8988T (cell line): ENCODE data around the gene WNK2.
"Not testable (repeated sequence)": the region's sequence is repeated elsewhere in the genome, so short reads cannot be mapped to it uniquely, and the experiment has no call there.

Experiments used
- DNase-seq: peaks from one replicate; pipeline ENCODE4 v3.0.0; 2011

The WNK2 gene

DNA sequence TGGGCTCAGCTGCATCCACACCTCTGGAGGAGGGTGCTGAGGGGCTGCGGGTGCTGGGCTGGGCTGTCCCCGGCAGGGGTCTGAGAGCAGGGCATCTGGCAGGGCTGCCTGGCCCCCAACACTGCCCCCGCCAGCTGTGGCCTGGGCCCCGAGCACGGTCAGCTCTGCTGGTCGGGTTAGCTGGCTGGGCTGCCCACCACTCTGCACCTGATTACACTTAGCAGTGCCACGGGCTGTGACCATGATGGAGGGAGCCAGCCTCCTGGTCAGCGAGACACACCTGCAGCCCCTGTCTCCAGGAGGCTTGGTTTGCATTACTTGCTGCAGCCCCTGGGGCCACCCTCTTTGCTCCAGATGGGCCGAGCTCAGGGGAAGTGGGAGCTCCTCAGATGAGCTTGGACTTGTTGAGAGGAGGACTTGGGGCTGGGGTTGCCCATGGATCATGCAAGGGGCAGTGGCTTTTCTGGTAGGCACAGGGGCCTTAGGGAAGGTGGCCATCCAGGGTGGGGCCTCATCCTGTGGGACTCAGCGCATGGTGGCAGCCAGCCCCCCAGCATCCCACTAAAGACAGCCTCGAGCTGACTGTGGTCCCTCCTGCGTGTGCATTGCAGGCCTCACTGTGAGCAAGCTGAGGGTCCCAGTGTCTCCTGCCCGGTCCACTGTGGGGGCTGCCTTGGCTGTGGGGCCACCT is 135.5 kb downstream of the WNK2 start:
- DNase-seq, result no peak

DNA sequence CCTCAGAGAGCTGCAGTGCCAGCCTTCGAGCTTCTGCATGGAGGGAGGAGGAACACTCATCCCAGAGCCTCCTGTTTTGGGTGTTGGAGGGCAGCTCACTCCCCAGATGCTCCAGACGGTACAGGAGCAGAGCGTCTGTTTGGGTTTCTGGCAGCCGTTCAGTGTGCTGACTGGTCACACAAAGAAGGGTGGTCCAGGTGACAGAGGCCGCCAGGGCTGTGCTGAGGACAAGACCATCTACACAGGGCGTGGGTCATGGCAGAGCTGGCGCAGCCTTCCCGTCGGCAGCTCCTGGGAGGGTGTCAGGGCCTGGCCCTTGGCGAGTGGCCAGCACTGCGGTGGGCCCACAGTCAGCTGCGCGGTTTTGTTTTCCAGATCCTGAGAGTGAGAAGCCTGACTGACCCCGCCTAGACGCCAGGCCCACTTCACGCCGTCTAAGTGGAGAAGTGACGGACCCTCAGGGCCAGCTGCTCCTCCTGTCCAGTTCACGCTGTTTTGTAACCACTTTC is 136.1 kb downstream of the WNK2 start:
- no peak for DNase-seq

DNA sequence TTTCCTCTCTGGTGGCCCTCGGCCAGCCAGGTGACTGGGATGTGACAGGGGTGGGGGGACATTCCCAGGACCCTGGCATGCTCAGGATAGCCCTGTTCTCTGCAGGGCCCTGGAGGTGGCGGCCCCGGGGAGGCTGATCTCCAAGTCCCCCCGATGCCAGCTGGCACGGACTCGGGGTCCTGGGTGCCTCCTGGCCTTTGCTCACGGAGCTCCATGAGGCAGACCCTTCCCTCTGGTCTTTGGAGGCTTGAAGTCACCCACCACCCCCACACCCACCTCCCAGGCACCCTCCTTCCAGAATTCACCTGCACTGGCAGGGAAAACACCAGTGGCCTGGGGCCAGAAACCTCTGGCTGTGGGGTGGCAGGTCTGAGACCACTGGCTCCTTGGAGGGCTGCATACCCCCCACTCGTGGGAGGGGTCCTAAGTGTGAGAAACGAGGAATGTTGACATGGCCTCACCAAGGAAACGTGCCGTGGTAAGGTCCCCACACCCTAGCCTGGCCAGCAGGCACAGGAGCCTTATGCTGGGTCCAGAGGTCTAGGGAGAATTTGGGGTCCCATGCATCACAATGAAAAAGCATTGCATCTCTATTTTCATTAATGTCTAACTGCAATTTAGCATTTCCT is 136.8 kb downstream of the WNK2 start:
- no peak for DNase-seq

DNA sequence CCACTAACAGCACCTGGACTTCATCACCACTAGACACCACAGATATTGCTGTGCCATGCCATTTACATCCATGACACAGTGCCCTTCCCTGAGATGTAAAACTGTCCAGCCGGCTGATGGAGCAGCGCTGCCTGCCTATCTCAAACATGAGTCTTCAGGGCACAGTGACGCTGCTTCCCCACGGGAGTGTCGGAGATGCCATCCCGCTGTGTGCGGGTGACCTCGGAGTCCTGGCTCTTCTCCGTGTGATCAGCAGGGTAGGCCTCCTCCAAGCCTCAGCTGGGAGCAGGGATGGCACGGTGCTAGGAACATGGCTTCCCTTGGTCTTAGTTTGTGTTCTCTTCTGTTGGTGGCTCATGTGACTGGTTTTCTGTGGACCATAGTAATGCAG is 137.3 kb downstream of the WNK2 start:
- DNase-seq, result no peak

DNA sequence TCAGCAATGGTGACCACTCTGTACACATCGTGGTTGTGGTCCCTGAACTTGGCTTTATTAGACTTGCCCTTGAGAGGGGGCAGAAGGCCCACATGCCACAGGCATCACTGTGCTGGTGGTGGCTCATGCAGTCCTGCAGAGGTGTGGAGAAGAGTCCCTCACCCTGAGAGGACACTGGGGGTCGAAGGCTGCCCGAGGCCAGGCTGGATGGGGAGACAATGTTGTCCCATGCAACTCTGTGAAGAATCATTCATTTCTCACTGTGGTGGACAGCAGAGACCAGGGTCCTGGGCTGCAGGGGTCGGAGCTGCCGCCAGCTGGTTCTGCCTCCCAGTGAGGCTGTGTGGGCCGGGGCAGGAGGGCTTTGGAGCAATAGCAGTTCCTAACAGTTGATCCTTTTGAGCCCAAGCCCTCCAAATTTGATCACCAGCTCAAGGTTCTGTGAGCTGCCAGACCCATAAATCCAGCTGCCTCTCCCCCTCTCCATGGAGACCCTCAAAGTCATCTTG is 139.6 kb downstream of the WNK2 start:
- not testable (repeated sequence) for DNase-seq

DNA sequence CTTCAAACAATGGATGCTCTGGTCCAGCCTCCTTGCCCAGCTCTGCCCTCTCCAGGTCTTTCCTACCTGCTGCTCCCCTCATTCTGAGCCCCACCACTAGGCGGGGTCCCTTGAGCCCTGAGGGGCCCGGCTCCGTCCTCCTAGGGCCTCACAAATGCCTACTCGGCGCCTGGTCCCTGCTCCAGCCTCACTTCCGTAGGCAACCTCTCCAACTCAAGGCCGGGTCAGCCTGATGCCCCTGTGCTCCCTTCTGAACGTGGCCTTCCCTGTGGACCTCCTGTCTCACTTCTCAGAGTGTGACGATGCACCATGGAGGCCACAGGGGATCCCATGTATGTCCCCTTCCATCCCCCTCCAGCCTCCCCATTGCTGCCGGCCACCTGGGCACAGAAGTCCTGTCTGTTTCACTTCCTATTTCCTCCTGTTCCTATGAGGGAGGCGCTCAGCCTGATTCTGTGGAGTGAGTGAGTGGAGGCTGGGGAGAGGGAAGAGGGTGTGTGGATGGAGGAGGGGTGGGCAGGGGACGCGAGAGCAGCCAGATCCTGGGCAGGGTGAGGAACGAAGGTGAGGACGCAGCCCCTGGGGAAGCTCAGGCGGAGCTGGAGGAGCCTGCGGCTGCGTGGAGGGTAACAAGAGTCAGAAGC is 140.4 kb downstream of the WNK2 start:
- no peak for DNase-seq

DNA sequence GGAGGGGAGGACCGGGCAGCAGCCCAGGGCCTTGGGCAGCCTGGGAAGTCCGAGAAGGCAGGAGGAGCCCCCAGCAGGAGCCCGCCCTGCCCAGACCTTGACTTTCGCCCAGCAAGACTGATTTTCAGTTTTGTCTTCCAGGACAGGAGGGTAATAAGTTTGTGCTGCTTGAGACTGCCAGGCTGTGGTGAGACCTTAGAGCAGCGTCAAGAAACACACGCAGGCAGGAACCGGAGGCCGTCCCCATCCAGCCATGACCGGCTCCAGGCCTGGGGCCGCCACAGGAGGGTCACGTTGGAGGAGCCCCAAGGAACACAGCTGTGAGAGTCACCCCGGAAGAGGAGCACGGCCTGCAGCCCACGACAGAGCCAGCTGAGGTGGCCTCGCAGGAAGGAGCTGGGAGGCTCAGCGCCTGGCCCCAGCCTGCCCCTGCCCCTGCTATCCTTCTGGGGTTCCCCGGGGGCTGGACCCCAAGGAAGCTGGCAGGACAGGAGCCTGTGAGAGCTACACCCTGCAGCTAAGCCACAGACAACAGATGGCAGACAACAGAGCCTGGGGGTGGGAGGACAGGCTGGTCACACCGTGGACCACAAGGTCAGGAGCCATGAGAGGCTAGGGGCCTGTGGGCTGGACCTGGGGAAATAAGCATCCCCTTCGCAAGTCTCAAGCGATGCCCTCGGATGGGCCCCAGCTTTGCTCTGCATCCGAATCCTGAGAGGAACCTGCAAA is 141.5 kb downstream of the WNK2 start:
- no peak for DNase-seq

DNA sequence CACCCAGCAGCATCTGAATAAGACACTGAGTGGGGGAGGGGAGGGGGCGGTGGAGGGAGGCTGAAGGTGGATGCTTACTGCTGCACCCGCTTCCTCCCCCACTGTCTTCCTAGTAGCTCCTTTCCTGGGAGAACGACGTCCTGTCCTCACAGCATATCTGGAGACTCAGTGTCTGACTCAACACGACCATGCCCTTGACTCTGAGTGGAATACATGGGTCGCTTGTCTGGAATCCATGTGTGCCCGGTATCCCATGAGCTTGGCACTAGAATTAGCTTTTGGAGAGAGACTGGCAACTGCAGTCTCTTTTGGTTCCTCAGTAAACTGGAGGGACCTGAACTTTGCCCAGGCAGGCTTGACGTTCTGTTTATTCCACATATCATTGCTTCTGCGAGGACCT is 142.1 kb downstream of the WNK2 start:
- no peak for DNase-seq

DNA sequence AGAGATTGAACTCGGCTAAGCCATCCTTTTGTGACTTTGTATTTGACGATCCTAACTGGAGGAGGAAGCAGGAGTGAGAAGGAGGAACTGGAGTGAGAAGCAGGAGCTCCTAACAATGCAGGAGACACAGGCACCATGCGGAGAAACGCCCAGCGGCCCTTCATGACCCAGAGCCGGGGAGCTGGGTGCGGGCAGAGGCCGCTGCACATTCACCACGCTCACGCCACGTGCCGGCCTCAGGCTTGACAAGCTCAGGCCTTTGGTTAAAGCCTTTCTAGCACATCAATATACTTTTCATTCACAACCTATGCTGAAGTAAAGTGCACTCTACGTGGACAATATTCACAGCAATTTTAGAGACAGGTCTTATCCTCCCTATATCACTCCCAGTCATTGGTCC is 142.7 kb downstream of the WNK2 start:
- no peak for DNase-seq

DNA sequence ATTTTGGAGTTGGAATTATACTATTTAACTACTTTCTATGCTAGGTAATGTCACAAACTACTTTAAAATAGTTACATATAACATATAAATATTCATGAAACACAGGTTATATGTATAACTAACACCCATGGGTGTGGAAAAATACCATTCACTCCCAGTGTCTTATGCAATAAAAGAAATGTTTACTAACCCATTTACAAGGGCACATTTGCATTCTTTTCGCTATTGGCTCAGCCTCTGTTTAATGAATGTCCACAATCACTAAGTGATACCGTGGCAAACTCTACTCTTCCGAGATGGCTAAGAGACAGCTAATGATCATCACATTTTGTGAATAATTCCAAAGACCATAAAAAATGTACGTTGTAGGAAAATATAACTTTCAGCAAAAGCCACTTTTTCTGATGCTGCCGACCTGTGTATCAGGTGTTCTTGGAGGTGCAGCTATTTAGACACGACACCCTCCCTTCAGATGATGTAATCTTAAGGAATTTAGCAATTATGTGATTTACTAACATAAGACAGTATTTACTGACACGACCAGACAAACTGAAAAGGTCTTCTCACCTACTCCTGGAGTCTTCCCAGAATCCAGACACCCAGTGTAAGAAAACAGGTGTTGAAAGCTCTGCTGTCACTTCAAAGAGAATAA is 145.8 kb downstream of the WNK2 start:
- no peak for DNase-seq

DNA sequence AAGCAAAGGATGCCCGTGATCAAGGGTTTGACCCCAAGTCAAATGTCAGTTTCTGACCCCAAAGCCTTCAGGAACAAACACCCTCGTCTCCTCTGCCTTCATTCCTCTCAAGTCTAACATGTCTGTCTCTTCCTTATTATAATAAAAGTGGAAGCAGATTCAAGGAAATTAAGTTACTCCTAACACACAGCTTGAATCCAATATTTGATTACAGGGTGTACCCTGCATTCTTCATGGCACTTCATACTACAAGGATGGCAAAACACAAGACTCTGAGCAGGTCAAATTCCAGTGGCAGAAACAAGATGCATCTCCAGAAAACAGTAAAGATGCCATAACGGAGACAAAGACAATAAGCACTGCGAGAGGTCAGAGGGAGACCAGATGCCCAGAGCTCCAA is 148.4 kb downstream of the WNK2 start:
- DNase-seq, result no peak

DNA sequence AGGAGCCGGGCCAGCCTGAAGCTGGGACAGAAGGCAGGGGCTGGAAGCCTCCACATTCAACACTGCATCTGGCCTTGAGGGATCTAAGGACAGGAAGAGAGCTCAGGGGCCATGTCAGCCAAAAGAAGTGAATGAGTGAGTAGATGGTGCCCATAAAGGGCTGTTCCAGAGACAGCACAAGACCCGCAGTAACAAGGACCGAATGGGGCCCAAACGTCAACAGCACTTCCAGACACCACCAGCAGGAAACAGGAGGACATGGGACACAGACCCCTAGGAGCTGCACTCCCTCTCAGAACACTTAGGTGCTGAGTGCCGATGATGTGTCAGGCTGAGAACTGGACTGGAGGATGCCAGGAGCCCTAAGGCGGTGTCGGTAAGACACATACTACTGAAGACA is 152.8 kb downstream of the WNK2 start:
- DNase-seq, result no peak

DNA sequence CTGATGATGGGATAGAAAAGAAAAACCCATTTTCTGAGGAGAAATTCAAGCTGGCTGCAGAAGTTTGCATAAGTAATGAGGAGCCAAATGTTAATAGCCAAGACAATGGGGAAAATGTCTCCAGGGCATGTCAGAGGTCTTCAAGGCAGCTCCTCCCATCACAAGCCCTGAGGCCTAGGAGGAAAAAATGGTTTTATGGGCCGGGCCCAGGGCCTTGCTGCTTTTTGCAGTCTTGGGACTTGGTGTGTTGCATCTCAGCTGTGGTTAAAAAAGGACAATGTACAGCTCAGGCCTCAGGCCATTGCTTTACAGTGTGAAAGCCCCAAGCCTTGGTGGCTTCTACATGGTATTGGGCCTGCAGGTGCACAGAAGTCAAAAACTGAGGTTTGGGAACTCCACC is 154.3 kb downstream of the WNK2 start:
- not testable (repeated sequence) for DNase-seq

DNA sequence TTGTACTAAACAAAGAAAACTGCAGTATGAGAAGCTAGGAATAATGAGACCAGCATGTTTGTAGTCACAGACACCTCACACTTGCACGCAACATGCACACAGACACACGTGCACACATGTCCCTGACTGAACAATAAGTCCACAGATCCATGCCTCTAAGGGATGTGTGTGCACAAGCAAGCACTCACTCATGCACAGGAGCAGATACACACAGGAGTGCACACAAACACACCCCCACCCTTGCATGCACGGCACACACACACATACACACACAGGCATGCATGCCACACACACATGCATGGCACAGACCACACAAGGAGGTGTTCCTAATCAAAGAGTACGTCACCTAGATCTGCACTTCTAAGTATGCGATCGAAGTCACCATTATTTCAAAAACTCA is 156.2 kb downstream of the WNK2 start:
- no peak for DNase-seq

DNA sequence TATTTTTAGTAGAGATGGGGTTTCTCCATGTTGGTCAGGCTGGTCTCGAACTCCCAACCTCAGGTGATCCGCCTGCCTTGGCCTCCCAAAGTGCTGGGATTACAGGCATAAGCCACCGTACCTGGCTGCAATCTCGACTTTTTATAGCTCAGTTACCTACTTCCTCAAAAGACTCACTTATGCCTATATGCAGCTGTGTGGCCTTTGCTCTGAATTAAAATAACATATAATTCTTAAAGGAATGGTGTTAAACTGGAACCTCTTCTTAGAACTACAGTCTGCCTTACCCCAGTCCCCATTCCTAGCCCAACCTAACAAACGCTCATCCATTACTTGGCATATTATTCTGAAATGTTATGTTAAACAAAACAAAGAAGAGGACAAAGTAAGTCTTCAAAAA is 157.9 kb downstream of the WNK2 start:
- DNase-seq, result not testable (repeated sequence)

DNA sequence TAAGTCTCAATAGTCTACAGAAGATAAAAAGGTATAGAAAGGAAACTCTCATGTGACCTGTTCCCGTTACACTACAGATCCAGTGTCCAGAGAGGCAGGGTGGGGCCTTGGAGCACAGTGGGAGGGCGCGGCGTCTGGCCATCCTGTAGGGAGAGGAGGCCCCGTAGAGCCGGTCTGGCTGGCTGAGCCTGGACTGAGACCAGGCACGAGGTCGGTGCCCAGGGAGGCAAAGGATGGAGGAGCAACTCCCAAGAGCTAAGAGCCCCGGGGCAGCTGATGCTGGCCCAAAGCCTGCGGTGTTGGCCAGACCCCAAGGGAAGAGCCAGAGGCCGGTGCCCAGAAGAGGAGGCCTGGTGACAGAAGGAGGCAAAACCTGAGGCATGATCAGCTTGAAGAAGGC is 158.5 kb downstream of the WNK2 start:
- not testable (repeated sequence) for DNase-seq

DNA sequence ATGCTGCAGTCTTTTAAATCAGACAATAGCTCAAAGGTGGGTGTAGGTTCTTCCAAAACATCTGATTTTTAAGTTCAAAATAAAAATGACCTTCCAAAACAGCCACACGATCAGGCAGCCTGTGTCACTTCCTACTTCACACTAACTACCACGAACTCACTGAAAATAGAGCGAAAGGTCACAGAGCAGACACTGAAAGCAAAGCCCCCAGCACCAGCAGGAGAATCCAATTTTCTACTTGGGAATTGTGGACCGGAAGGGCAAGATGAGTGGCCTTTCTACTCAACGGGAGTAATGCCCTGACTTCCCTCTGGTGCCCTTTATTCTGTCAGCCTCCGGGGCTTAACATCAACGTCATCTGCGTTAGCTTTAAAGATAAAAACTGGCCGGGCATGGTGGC is 159.7 kb downstream of the WNK2 start:
- DNase-seq, result no peak

DNA sequence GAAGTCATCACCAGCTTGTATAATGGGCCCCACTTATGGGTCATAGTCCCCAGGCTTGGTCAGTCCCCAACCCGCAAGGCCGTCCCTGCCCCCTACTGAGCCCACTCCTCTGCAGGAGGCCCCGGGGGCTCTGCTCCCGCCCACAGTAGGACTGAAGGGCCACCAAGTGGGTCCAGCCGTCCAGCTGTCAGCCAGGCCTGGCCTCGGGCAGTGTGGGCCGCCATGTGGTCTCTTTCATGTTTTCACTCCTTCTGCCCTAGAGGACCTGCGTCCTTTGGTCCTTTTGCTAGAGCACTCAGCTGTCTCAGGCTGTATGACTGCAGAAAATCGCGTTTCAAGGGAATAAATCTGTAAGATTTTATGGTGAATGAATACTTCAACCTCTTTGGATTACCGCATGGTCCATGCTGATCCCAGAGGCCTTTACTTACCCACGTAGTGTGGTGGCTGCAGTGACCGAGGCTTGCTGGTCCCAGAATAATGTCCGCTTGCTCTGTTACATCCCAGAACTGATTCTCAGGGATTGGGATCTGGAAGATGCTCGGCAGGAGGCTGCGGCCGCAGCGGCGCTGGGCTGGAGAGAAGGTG is 161.8 kb downstream of the WNK2 start:
- DNase-seq, result no peak

DNA sequence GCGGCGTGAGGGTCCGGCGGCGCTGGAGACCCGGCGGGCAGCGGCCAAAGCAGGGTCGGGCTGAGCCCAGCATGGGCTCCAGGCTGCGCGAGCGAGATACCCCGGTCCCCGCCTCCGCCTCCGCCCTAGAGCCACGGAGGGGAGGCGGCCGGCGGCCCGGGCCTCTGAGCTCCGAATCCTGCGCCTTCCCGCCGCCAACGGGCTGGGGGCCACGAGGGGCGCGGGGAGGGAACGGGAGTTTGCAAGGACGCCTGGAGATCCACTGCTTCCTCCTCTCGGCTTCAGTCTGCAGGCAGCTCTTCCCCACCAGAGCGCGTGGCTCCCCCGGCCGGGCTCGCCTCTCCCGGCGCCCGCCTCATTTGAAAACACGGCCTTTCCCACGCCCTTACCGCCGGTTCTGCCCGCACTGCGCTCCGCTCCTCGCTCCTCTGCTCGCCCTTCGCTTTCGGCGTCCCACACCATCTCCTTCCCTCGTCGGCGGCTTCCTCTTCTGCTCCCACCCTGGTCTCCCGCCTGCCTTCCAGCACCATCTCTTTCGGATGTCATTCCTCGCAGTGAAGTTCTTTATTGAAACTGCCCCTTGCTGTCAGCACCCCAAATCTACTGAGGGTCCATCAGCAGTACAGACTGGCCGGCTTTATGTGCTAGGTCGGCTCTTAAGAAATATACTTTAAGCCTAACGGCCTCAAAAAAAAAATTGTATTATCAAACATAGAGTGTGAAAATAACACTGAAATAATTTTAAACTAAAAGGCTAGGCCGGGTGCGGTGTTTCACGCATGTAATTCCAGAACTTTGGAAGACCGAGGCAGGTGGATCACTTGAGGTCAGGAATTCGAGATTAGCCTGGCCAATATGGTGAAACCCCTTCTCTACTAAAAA is 162.5 kb downstream of the WNK2 start:
- no peak for DNase-seq

DNA sequence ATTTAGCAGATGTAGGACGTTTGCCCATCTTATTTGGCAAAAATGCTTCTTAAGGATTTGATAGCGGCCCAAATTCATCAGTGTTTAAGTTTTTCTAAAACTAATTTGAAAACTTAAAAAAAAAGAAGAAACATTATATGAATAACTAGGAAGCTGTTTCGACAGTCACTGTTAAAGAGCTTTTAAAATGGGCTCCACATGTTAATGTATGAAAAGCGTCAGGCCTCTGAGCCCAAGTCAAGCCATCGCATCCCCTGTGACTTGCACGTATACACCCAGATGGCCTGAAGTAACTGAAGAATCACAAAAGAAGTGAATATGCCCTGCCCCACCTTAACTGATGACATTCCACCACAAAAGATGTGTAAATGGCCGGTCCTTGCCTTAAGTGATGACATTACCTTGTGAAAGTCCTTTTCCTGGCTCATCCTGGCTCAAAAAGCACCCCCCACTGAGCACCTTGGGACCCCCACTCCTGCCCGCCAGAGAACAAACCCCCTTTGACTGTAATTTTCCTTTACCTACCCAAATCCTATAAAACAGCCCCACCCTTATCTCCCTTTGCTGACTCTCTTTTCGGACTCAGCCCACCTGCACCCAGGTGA is 163.5 kb downstream of the WNK2 start:
- not testable (repeated sequence) for DNase-seq
